ENCODE results near the gene CFI. TPM values are rescaled to one million over a fixed set of nuclear protein-coding genes. Genes with fewer than 3 reads are reported as not detected.
A peak's percentile ranks its signal among the peaks of the same experiment; 100 is the strongest.

CFI gene
- total and polyA plus RNA-seq, 2 donors from 2014 or later, result 191 to 248 TPM

- no peak overlapping the region for H3K9ac ChIP-seq (ENCODE audit: low read length in 3 of 3)
- no peaks in the 10 kb centered on the region for H3K36me3 ChIP-seq (ENCODE audit: control insufficient read depth in 2 of 3, insufficient read depth in 3 of 3, low read length in 3 of 3)
- intact Hi-C loops (cut with DNase I), result loop anchor here (10.0 kb wide), 1 partner anchor 105 kb away; the partner anchor contains the start of gene CASP6
- no peaks in the 10 kb centered on the region for H3K27me3 ChIP-seq (ENCODE audit: control insufficient read depth, insufficient read depth, low read length)
- H3K4me1 ChIP-seq (ENCODE audit: control insufficient read depth in 2 of 3, insufficient read depth in 2 of 3, low read depth in 1 of 3, low read length in 3 of 3), result no peaks in the 10 kb centered on the region
- H3K4me3 ChIP-seq (ENCODE audit: low read length in 3 of 3), result no peak overlapping the region
- H3K27ac ChIP-seq (ENCODE audit: low read depth in 2 of 2, low read length in 2 of 2), result no peak overlapping the region
- H3K9me3 ChIP-seq (ENCODE audit: control insufficient read depth in 2 of 3, insufficient read depth in 1 of 3, low read length in 3 of 3), result no peaks in the 10 kb centered on the region
- no peak for TF ChIP-seq CTCF (IDR thresholded peaks at IDR 0.05; ENCODE audit: borderline replicate concordance, extremely low read depth, insufficient read depth)
- DNase-seq (no peak), FAIRE-seq (no peak)
Measured at GRCh38 chr4:109809655-109810054, 7.9 kb upstream of the CFI start.

- peak in 3 of 5 donors; percentile 31 to 74 (median 63) for DNase-seq
- Histone ChIP-seq H3K9me3 (ENCODE audit: control insufficient read depth in 2 of 3, insufficient read depth in 1 of 3, low read length in 3 of 3) (no peaks in the 10 kb centered on the region), H3K27ac (ENCODE audit: low read depth in 2 of 2, low read length in 2 of 2) (no peak overlapping the region), H3K27me3 (ENCODE audit: control insufficient read depth, insufficient read depth, low read length) (no peaks in the 10 kb centered on the region), H3K4me1 (ENCODE audit: control insufficient read depth in 2 of 3, insufficient read depth in 2 of 3, low read depth in 1 of 3, low read length in 3 of 3) (peaks cover 0 to 8% (median 7%) of the 10 kb centered on the region in 3 donors), H3K36me3 (ENCODE audit: control insufficient read depth in 2 of 3, insufficient read depth in 3 of 3, low read length in 3 of 3) (no peaks in the 10 kb centered on the region), H3K9ac (ENCODE audit: low read length in 3 of 3) (no peak overlapping the region), H3K4me3 (ENCODE audit: low read length in 3 of 3) (no peak overlapping the region)
- intact Hi-C loops (cut with DNase I), result loop anchor here (10.0 kb wide), 1 partner anchor 99 kb away; the partner anchor contains the start of gene CASP6
- TF ChIP-seq CTCF (IDR thresholded peaks at IDR 0.05; ENCODE audit: borderline replicate concordance, extremely low read depth, insufficient read depth), result peak; percentile 47
- no peak for FAIRE-seq
Measured at GRCh38 chr4:109803924-109804571, 2.2 kb upstream of the CFI start.

- no peak for TF ChIP-seq CTCF (IDR thresholded peaks at IDR 0.05; ENCODE audit: borderline replicate concordance, extremely low read depth, insufficient read depth)
Measured at GRCh38 chr4:109801099-109801789, 555 bp downstream of the CFI start.

More at GRCh38 chr4:109801099-109801789, 555 bp downstream of the CFI start:
- no peaks in the 10 kb centered on the region for H3K27me3 ChIP-seq (ENCODE audit: control insufficient read depth, insufficient read depth, low read length)
- DNase-seq (peak in 1 of 5 donors; percentile 19), FAIRE-seq (no peak)
- peak overlapping the region in 2 of 3 donors; percentile 31 to 43 for H3K9ac ChIP-seq (ENCODE audit: low read length in 3 of 3)
- H3K36me3 ChIP-seq (ENCODE audit: control insufficient read depth in 2 of 3, insufficient read depth in 3 of 3, low read length in 3 of 3), result no peaks in the 10 kb centered on the region
- intact Hi-C loops (cut with DNase I), result loop anchor here (10.0 kb wide), 1 partner anchor 96 kb away; the partner anchor contains the start of gene CASP6
- peaks cover 0 to 8% (median 7%) of the 10 kb centered on the region in 3 donors for H3K4me1 ChIP-seq (ENCODE audit: control insufficient read depth in 2 of 3, insufficient read depth in 2 of 3, low read depth in 1 of 3, low read length in 3 of 3)
- peak overlapping the region; percentile 5 to 11 for H3K27ac ChIP-seq (ENCODE audit: low read depth in 2 of 2, low read length in 2 of 2)
- H3K4me3 ChIP-seq (ENCODE audit: low read length in 3 of 3), result peak overlapping the region; percentile 40 to 65 (median 63)
- peaks cover 0 to 4% (median 0%) of the 10 kb centered on the region in 3 donors for H3K9me3 ChIP-seq (ENCODE audit: control insufficient read depth in 2 of 3, insufficient read depth in 1 of 3, low read length in 3 of 3)
